AG04450 (cell line): Measurements from ENCODE around the gene LRP1. TPM values are rescaled to one million over a fixed set of nuclear protein-coding genes. Genes with fewer than 3 reads are reported as not detected.

Experiments
- CTCF ChIA-PET: fragments of 300-600, 350-600 bp; formaldehyde crosslinking; extraction: SDS; loops from one replicate; lab custom pipeline; 2022; ENCODE audit warnings: antibody characterized with exemption, inconsistent platforms; lab: Charles Lee
- POLR2A ChIA-PET: fragments of 350-600 bp; formaldehyde crosslinking; extraction: SDS; loops from one replicate; lab custom pipeline; 2021; ENCODE audit warnings: antibody characterized with exemption, inconsistent platforms; lab: Yijun Ruan, JAX
- DNase-seq: peaks from one replicate; pipeline ENCODE4 v3.0.0-alpha.2; 2011; ENCODE audit warnings: low read depth, low spot score
- H3K27ac ChIP-seq: one replicate; pipeline ENCODE4 v1.5.1; 2012; ENCODE audit warnings: low read depth, low read length, control low read depth
- H3K27me3 ChIP-seq: one replicate; pipeline ENCODE4 v1.6.0; 2012; ENCODE audit warnings: low read length; ENCODE audit not compliant: control insufficient read depth, insufficient read depth
- H3K4me3 ChIP-seq: 2 replicates; pipeline ENCODE4 v1.5.1; 2011; ENCODE audit warnings: mild to moderate bottlenecking, low read depth, low read length, control low read depth
- H3K9me3 ChIP-seq: 2 replicates; pipeline ENCODE4 v1.5.1; 2012; ENCODE audit warnings: low read length; ENCODE audit not compliant: control insufficient read depth, insufficient read depth
- polyA plus RNA-seq: library from polyadenylated mRNA; depleted of rRNA; stranded (reverse); fragments of >200 nt; gene quantifications from 2 replicates; pipeline ENCODE4 v1.2.3, GENCODE V29; 2011
- TF ChIP-seq, protein P1 (sequence below): IDR thresholded peaks from 2 replicates; pipeline ENCODE4 v1.5.1; 2011; ENCODE audit warnings: low read depth, low read length, control low read depth, inconsistent platforms

The LRP1 gene
- polyA plus RNA-seq, 1 experiment: 49.9 TPM

DNA sequence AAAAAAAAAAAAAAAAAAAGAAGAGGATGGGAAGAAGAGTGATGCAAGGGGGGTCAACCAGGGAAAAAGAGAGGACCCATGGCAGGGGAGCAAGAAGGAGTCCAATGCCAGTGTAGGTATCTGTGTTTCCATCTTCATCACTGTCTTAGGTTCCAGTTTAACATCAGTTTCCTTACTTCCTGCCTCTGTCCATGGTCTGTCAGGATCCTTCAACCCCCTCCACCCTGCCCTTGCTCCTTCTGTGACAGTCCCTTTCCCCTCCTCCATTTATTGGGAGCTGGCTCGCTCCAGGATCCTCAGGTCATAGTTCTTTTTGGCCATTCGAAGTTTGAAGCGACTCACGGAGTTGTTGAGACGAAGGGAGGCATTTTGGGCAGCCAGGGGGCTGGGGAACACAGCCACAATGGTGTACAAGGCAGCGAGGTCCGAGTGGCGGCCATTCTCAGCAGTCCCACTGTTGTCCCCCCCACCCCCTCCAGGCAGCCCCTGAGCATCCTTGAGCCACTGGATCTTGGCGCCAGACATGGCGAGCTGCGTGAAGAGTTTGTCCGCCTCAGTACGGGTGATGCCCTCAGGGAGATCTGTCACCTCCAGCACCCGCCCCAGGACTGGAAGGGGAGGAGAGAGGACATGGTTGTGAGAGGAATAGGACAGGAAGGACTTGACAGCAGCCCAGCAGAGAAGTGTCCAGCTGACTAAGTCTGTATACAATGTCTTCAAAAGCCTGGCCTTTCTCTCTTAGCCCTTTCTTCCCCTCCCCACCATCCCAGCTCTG, 126.4 kb downstream of the LRP1 start:
- CTCF ChIA-PET: interaction anchor here (0.7 to 1.4 kb wide), 3 partner anchors 9 to 12 kb away, joined by 3 to 10 read pairs (median 7); no protein-coding TSS in a partner anchor
- POLR2A ChIA-PET: no interaction called here
- H3K27ac ChIP-seq: no peak overlapping the region
- DNase-seq: no peak
- H3K4me3 ChIP-seq: no peak overlapping the region
- H3K27me3 ChIP-seq: no peaks in the 10 kb centered on the region
- no peaks in the 10 kb centered on the region for H3K9me3 ChIP-seq
- TF ChIP-seq, protein P1, sequence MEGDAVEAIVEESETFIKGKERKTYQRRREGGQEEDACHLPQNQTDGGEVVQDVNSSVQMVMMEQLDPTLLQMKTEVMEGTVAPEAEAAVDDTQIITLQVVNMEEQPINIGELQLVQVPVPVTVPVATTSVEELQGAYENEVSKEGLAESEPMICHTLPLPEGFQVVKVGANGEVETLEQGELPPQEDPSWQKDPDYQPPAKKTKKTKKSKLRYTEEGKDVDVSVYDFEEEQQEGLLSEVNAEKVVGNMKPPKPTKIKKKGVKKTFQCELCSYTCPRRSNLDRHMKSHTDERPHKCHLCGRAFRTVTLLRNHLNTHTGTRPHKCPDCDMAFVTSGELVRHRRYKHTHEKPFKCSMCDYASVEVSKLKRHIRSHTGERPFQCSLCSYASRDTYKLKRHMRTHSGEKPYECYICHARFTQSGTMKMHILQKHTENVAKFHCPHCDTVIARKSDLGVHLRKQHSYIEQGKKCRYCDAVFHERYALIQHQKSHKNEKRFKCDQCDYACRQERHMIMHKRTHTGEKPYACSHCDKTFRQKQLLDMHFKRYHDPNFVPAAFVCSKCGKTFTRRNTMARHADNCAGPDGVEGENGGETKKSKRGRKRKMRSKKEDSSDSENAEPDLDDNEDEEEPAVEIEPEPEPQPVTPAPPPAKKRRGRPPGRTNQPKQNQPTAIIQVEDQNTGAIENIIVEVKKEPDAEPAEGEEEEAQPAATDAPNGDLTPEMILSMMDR: no peak

DNA sequence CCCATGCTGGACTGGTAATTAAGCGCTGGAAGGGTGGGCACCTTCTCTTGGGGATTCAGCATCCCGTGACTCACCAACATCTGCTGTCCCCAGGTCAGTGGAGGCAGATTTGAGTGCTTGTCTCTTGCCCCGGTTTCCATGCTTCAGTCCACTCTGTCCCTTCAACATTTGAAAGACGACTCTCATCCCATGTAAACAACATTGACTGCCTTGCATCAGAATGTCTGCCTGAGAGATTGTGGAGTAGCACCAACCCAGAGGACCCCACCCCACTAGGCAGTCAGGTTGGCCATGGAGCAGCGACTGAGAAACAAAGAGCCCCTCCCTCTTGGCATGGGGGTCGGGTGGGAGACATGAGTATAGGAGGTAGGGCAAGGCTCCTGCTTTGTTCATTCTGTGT, 127.6 kb downstream of the LRP1 start:
- no peaks in the 10 kb centered on the region for H3K27me3 ChIP-seq
- TF ChIP-seq, protein P1: no peak
- no peaks in the 10 kb centered on the region for H3K9me3 ChIP-seq
- H3K27ac ChIP-seq: no peak overlapping the region
- POLR2A ChIA-PET: interaction anchor here (0.6 kb wide), 1 partner anchor 181 kb away, joined by 8 read pairs; no protein-coding TSS in a partner anchor
- H3K4me3 ChIP-seq: no peak overlapping the region
- CTCF ChIA-PET: interaction anchor here (1.0 to 2.0 kb wide), 2 partner anchors 9 to 203 kb away, joined by 3 to 5 read pairs; partner anchors contain the start of gene GLI1
- no peak for DNase-seq

DNA sequence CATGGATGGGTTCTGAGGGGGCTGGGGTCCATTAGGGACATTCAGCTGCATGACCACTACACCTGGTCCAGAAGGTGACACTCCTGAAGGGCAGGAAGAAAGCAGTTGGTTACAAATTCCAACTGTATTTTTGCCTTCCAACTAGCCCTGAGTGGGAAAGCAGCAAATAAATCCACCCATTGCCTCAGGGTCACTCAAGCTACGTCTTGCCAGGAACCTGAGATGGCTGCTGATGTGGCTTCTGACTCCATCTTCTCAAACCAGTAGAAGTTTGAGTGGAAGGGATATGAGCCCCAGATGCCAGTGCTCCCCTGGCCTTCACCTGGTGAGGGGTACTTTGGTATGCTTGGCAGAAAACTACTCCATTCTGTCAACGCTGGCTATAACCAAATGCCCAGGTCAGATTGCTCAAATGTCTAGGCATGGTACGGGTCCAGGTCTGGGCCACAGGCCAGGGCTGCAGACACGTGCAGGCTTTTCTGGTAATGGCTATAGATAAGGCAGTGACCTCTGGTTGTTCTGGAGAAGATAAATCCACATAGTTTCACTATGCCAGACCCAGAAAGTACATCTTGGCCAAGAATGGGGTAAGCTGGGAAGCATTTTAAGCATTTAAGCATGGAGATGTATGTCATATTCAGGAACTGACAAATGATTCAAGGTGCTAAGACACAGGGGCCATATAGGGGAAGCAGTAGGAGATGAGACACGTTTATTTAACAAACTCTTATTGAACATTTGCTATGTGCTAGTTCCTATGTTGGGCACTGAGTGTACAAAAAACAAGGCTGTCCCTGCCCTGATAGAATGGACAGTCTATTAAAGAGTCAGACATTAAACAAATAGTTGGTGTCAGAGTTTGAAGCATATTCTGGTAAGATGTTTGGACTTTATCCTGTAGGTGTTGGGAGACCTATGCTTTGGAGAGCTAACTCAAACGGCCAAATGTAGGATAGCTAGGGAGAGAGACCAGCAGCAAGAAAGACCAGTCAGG, 131.0 kb downstream of the LRP1 start:
- DNase-seq: no peak
- H3K27me3 ChIP-seq: no peaks in the 10 kb centered on the region
- CTCF ChIA-PET: interaction anchor here (1.9 to 2.8 kb wide), 2 partner anchors 15 to 194 kb away, joined by 10 to 23 read pairs; no protein-coding TSS in a partner anchor
- no peaks in the 10 kb centered on the region for H3K9me3 ChIP-seq
- H3K27ac ChIP-seq: no peak overlapping the region
- POLR2A ChIA-PET: no interaction called here
- H3K4me3 ChIP-seq: no peak overlapping the region
- TF ChIP-seq, protein P1: no peak

DNA sequence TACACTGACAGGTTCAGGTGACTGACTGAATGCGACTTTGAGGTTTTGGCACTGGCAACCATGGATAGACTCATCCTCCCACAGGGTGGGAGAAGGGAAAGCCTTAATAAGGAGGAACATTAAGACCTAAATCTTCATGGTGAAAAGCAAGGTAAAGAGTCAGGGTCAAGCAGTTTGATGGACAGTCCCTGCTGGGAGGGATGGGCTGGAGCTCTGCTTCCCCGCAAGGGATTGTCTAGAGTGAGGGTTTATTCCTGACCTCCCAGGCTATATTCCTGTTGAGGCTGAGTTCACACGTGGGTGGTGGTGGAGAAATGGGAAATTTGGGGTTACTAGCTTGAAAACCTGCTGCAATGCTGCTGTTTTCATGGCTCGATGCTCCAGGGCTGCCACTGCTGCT, 132.1 kb downstream of the LRP1 start:
- POLR2A ChIA-PET: no interaction called here
- H3K4me3 ChIP-seq: no peak overlapping the region
- TF ChIP-seq, protein P1: no peak
- no peaks in the 10 kb centered on the region for H3K27me3 ChIP-seq
- DNase-seq: no peak
- no peaks in the 10 kb centered on the region for H3K9me3 ChIP-seq
- no peak overlapping the region for H3K27ac ChIP-seq
- CTCF ChIA-PET: interaction anchor here (0.6 to 2.8 kb wide), 5 partner anchors 9 to 203 kb away, joined by 3 to 23 read pairs (median 4); no protein-coding TSS in a partner anchor
